ENCODE data around the gene TNPO3. TPM values are rescaled to one million over a fixed set of nuclear protein-coding genes. Genes with fewer than 3 reads are reported as not detected.
"Not testable (repeated sequence)": the region's sequence is repeated elsewhere in the genome, so short reads cannot be mapped to it uniquely, and the experiment has no call there.

Gene TNPO3
- total RNA-seq, 2 experiments from 2014 or later: 58.4 to 59.3 TPM

- Mint-ChIP-seq H3K4me3 (no peak overlapping the region), H3K9me3 (no peaks in the 10 kb centered on the region), H3K27ac (no peak overlapping the region), H3K36me3 (ENCODE audit: low read depth) (no peaks in the 10 kb centered on the region), H3K27me3 (peaks cover 5% of the 10 kb centered on the region), H3K4me1 (ENCODE audit: low read depth) (no peaks in the 10 kb centered on the region)
- TF ChIP-seq CTCF (IDR thresholded peaks at IDR 0.05): no peak
- CTCF ChIA-PET: no interaction called here
- ATAC-seq: no peak
- DNase-seq: no peak
- POLR2A ChIA-PET: no interaction called here
- intact Hi-C loops (cut with micrococcal nuclease): no loop called here
Observed at GRCh38 chr7:129073738-129074137, 18.8 kb upstream of the TNPO3 start.

GRCh38 chr7:129073204-129073603, 18.3 kb upstream of the TNPO3 start:
- intact Hi-C loops (cut with micrococcal nuclease): no loop called here
- ATAC-seq (no peak), DNase-seq (no peak)
- Mint-ChIP-seq H3K27ac (no peak overlapping the region), H3K9me3 (no peaks in the 10 kb centered on the region), H3K4me3 (no peak overlapping the region), H3K4me1 (ENCODE audit: low read depth) (no peaks in the 10 kb centered on the region), H3K27me3 (peaks cover 5% of the 10 kb centered on the region), H3K36me3 (ENCODE audit: low read depth) (no peaks in the 10 kb centered on the region)
- POLR2A ChIA-PET: no interaction called here
- no peak for TF ChIP-seq CTCF (IDR thresholded peaks at IDR 0.05)
- CTCF ChIA-PET: no interaction called here

- intact Hi-C loops (cut with micrococcal nuclease): no loop called here
- Mint-ChIP-seq H3K4me1 (ENCODE audit: low read depth) (no peaks in the 10 kb centered on the region), H3K4me3 (no peak overlapping the region), H3K36me3 (ENCODE audit: low read depth) (no peaks in the 10 kb centered on the region), H3K9me3 (no peaks in the 10 kb centered on the region), H3K27ac (no peak overlapping the region), H3K27me3 (peaks cover 5% of the 10 kb centered on the region)
- TF ChIP-seq CTCF (IDR thresholded peaks at IDR 0.05): no peak
- CTCF ChIA-PET: no interaction called here
- POLR2A ChIA-PET: no interaction called here
- DNase-seq (peak; percentile 17), ATAC-seq (peak; percentile 51)
Observed at GRCh38 chr7:129072479-129073011, 17.6 kb upstream of the TNPO3 start.

- intact Hi-C loops (cut with micrococcal nuclease): no loop called here
- ChIA-PET CTCF (interaction anchor here (1.0 to 1.1 kb wide), 2 partner anchors 21 to 185 kb away, joined by 3 to 4 read pairs; no protein-coding TSS in a partner anchor), POLR2A (interaction anchor here (0.6 kb wide), 1 partner anchor 9 kb away, joined by 3 read pairs; no protein-coding TSS in a partner anchor)
- Mint-ChIP-seq H3K9me3 (no peaks in the 10 kb centered on the region), H3K36me3 (ENCODE audit: low read depth) (no peaks in the 10 kb centered on the region), H3K4me1 (ENCODE audit: low read depth) (no peaks in the 10 kb centered on the region), H3K4me3 (no peak overlapping the region), H3K27ac (no peak overlapping the region), H3K27me3 (peaks cover 5% of the 10 kb centered on the region)
- no peak for TF ChIP-seq CTCF (IDR thresholded peaks at IDR 0.05)
- ATAC-seq (no peak), DNase-seq (no peak)
Observed at GRCh38 chr7:129069021-129069420, 14.1 kb upstream of the TNPO3 start.

- no peak overlapping the region for H3K4me3 Mint-ChIP-seq
- no peaks in the 10 kb centered on the region for H3K4me1 Mint-ChIP-seq (ENCODE audit: low read depth)
- peaks cover 2% of the 10 kb centered on the region for H3K27me3 Mint-ChIP-seq
- no peak overlapping the region for H3K27ac Mint-ChIP-seq
- ATAC-seq (no peak), DNase-seq (no peak)
- ChIA-PET POLR2A (no interaction called here), CTCF (interaction anchor here (1.8 kb wide), 1 partner anchor 23 kb away, joined by 4 read pairs; no protein-coding TSS in a partner anchor)
- TF ChIP-seq CTCF (IDR thresholded peaks at IDR 0.05): no peak
- H3K36me3 Mint-ChIP-seq (ENCODE audit: low read depth): no peaks in the 10 kb centered on the region
- intact Hi-C loops (cut with micrococcal nuclease): no loop called here
- no peaks in the 10 kb centered on the region for H3K9me3 Mint-ChIP-seq
Observed at GRCh38 chr7:129067943-129068548, 13.1 kb upstream of the TNPO3 start.

- H3K27me3 Mint-ChIP-seq; H3K36me3 Mint-ChIP-seq (ENCODE audit: low read depth); intact Hi-C loops (cut with micrococcal nuclease); H3K4me1 Mint-ChIP-seq (ENCODE audit: low read depth); H3K4me3 Mint-ChIP-seq; DNase-seq; ATAC-seq; POLR2A ChIA-PET; H3K9me3 Mint-ChIP-seq; H3K27ac Mint-ChIP-seq: not testable (repeated sequence)
- CTCF ChIA-PET: interaction anchor here (1.2 to 1.8 kb wide), 2 partner anchors 13 to 24 kb away, joined by 3 to 4 read pairs; no protein-coding TSS in a partner anchor
Observed at GRCh38 chr7:129067132-129067561, 12.2 kb upstream of the TNPO3 start.

Data from activated CD8-positive, alpha-beta T cell treated with anti-CD3 and anti-CD28 coated beads for 36 hours (primary cell).